HepG2 (cell line): ENCODE measurements around the gene MAGEA1. TPM values are rescaled to one million over a fixed set of nuclear protein-coding genes. Genes with fewer than 3 reads are reported as not detected.

Experiments
- BRCA1 ChIP-seq: sonication (generic); formaldehyde crosslinking; IDR thresholded peaks from 2 replicates; pipeline ENCODE4 v1.4.0; 2020; ENCODE audit warnings: missing genetic modification reagents
- HOXA9 ChIP-seq: sonication (generic); formaldehyde crosslinking; IDR thresholded peaks from 2 replicates; pipeline ENCODE4 v1.8.1; 2022; ENCODE audit warnings: missing genetic modification reagents, mild to moderate bottlenecking, moderate library complexity, borderline replicate concordance
- KAT8 ChIP-seq: IDR thresholded peaks from 2 replicates; pipeline ENCODE4 v1.6.1; 2016; ENCODE audit warnings: missing genetic modification reagents, missing compliant biosample characterization
- PPARG ChIP-seq: conservative IDR thresholded peaks from 2 replicates; pipeline ENCODE4 v1.6.1; 2016; ENCODE audit warnings: missing biosample characterization, missing genetic modification reagents
- SRF ChIP-seq: IDR thresholded peaks from 2 replicates; pipeline ENCODE4 v1.6.1; 2011; ENCODE audit warnings: mild to moderate bottlenecking, low read depth, low read length, moderate library complexity
- ZIK1 ChIP-seq: sonication (generic); formaldehyde crosslinking; IDR thresholded peaks from 2 replicates; pipeline ENCODE4 v1.5.0; 2020; ENCODE audit warnings: mild to moderate bottlenecking, low read depth, missing genetic modification reagents, borderline replicate concordance
- ZNF280D ChIP-seq: sonication (generic); formaldehyde crosslinking; IDR thresholded peaks from 2 replicates; pipeline ENCODE4 v1.5.1; 2020; ENCODE audit warnings: mild to moderate bottlenecking, missing genetic modification reagents
- ZNF609 ChIP-seq: sonication (generic); formaldehyde crosslinking; IDR thresholded peaks from 2 replicates; pipeline ENCODE4 v1.4.0; 2020; ENCODE audit warnings: mild to moderate bottlenecking, missing genetic modification reagents, borderline replicate concordance
- ZNF629 ChIP-seq: sonication (generic); formaldehyde crosslinking; conservative IDR thresholded peaks from 2 replicates; pipeline ENCODE4 v1.5.0; 2020; ENCODE audit warnings: missing genetic modification reagents
- ZNF883 ChIP-seq: sonication (generic); formaldehyde crosslinking; IDR thresholded peaks from 2 replicates; pipeline ENCODE4 v1.5.1; 2020; ENCODE audit warnings: mild to moderate bottlenecking, missing genetic modification reagents; ENCODE audit errors: not compliant biosample characterization
- polyA plus RNA-seq, 8 experiments: library from polyadenylated mRNA; depleted of rRNA in 3 of 8; stranded (reverse) in 7 of 8; unstranded in 1 of 8; fragments of >200 nt; fragmentation: Illumina TruSeq in 4 of 8; extraction: Trizol in 4 of 8; gene quantifications; 2 replicates each; pipeline versions ENCODE4 v1.2.1 to v1.2.3, GENCODE V29; 2011 to 2016; ENCODE audit warnings: low read depth in 4 of 8, missing spikeins in 1 of 8, mixed read lengths in 1 of 8; ENCODE audit not compliant: insufficient read depth in 1 of 8
- total RNA-seq, 5 experiments: library from RNA; depleted of rRNA; stranded (reverse); fragments of >200 nt; fragmentation: Illumina TruSeq; extraction: Trizol; gene quantifications; 2 replicates each; pipeline ENCODE4 v1.2.3, GENCODE V29; 2016; ENCODE audit warnings: low read depth in 1 of 5
- TF ChIP-seq, protein P1 (sequence below): IDR thresholded peaks from 2 replicates; pipeline ENCODE4 v1.6.1; 2012; ENCODE audit warnings: low read depth, low read length, improper control_type of control experiment

The MAGEA1 gene
- total and polyA plus RNA-seq, 2 of the 13 experiments (the other 11 are each of a cell fraction or from before 2014, with no cell fraction given) = not detected

DNA sequence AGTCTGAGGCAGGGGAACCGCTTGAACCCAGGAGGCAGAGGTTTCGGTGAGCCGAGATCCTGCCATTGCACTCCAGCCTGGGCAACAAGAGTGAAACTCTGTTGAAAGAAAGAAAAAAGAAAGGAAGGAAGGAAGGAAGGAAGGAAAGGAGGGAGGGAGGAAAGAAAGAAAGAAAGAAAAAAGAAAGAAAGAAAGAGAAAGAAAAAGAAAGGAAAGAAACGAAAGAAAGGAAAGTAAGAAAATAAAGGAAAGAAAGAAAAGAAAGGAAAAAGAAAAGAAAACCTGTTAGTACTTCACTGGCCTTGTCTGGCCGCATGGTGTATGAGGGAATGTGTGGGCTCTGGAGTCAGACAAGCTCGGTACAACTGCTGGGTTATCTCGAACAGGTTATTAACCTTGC is 20.8 kb upstream of the MAGEA1 start (continued):
- no peak for TF ChIP-seq ZNF629 (CRISPR knock-in tag)
- no peak for TF ChIP-seq ZIK1 (CRISPR knock-in tag)
- no peak for TF ChIP-seq ZNF609 (CRISPR knock-in tag)
- no peak for TF ChIP-seq SRF
- TF ChIP-seq ZNF883 (CRISPR knock-in tag) = no peak
- TF ChIP-seq ZNF280D (CRISPR knock-in tag) = no peak
- no peak for TF ChIP-seq BRCA1
- TF ChIP-seq KAT8 (CRISPR knock-in tag) = no peak
- no peak for TF ChIP-seq HOXA9 (CRISPR knock-in tag)
- TF ChIP-seq, protein P1, sequence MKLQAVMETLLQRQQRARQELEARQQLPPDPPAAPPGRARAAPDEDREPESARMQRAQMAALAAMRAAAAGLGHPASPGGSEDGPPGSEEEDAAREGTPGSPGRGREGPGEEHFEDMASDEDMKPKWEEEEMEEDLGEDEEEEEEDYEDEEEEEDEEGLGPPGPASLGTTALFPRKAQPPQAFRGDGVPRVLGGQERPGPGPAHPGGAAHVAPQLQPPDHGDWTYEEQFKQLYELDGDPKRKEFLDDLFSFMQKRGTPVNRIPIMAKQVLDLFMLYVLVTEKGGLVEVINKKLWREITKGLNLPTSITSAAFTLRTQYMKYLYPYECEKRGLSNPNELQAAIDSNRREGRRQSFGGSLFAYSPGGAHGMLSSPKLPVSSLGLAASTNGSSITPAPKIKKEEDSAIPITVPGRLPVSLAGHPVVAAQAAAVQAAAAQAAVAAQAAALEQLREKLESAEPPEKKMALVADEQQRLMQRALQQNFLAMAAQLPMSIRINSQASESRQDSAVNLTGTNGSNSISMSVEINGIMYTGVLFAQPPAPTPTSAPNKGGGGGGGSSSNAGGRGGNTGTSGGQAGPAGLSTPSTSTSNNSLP = no peak
- no peak for TF ChIP-seq PPARG (CRISPR knock-in tag)
- TF ChIP-seq, all 625 proteins: peak for 0
